Hematopoietic multipotent progenitor cell treated with erythropoietin and hydrocortisone succinate and interleukin-3 and kit ligand, for 8 days (in vitro differentiated cells): ENCODE data around the gene DKK2.

Experiments used
- DNase-seq: peaks from one replicate; pipeline ENCODE4 v3.0.0-alpha.2; 2015

The DKK2 gene

GRCh38 chr4:106907216-106907615 lies 128.9 kb downstream of the DKK2 start:
- no peak for DNase-seq

- no peak for DNase-seq
Observed at GRCh38 chr4:106906728-106907127, 129.4 kb downstream of the DKK2 start.

GRCh38 chr4:106898621-106899230 lies 137.4 kb downstream of the DKK2 start:
- peak; percentile 46 for DNase-seq

- no peak for DNase-seq
Observed at GRCh38 chr4:106893903-106894302, 142.2 kb downstream of the DKK2 start.

DNA sequence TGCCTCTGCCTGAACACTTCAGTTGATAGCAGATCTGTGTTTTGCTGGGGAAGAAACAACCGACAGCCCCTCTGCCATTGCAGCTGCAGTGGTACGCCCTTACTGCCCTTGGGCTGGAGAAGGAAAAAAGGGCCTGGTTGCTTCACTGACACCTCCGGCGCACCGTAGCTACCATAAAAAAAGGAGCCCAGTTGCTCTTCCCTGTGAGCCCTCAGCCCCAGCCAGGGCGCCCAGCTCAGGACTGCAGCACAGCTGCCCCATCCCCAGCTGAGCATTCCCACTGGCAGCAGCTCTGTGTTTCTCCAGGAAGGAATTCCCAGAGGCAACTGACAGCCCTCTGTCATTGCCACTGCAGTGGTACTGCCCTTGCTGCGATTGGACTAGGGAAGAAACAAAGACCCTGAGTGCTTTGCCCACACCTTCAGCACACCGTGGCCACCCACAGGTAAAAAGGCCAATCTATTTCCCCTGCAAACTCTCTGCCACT lies 142.7 kb downstream of the DKK2 start:
- no peak for DNase-seq

- no peak for DNase-seq
Observed at GRCh38 chr4:106892786-106893185, 143.3 kb downstream of the DKK2 start.

GRCh38 chr4:106875340-106875739 lies 160.8 kb downstream of the DKK2 start:
- no peak for DNase-seq
